ENCODE measurements around the gene FDPS.

The FDPS gene

GRCh38 chr1:155313261-155313660, 4.6 kb downstream of the FDPS start:
- TF ChIP-seq EZH2phosphoT487 (IDR thresholded peaks at IDR 0.05; ENCODE audit: borderline replicate concordance, low read length), result no peak
- TF ChIP-seq CTCF (IDR thresholded peaks at IDR 0.05; ENCODE audit: low read depth, low read length, poor library complexity, severe bottlenecking), result no peak
- Histone ChIP-seq H3K9me3 (ENCODE audit: control insufficient read depth, insufficient read depth, low read length) (no peaks in the 10 kb centered on the region), H3K4me1 (ENCODE audit: control insufficient read depth, low read length) (peaks cover 24% of the 10 kb centered on the region), H3K36me3 (ENCODE audit: control insufficient read depth, low read length) (peaks cover 81% of the 10 kb centered on the region), H4K20me1 (ENCODE audit: control insufficient read depth, insufficient read depth, low read depth, low read length) (peaks cover 7% of the 10 kb centered on the region; the same call in 1 of the 2 replicates), H3K4me2 (ENCODE audit: low read length) (no peak overlapping the region), H3K9me2 (replicated peaks; ENCODE audit: control insufficient read depth, low read length) (no peaks in the 10 kb centered on the region), H3K27ac (ENCODE audit: low read depth, low read length) (no peak overlapping the region), H3K79me2 (ENCODE audit: control insufficient read depth, low read length) (peaks cover 58% of the 10 kb centered on the region), H3K27me3 (ENCODE audit: control insufficient read depth, low read length) (no peaks in the 10 kb centered on the region), H3F3A (ENCODE audit: control insufficient read depth, insufficient read depth) (peaks cover 21% of the 10 kb centered on the region), H3K4me3 (ENCODE audit: low read length) (no peak overlapping the region)

- Histone ChIP-seq H3K27me3 (ENCODE audit: control insufficient read depth, low read length) (no peaks in the 10 kb centered on the region), H3K4me2 (ENCODE audit: low read length) (no peak overlapping the region), H3K9me3 (ENCODE audit: control insufficient read depth, insufficient read depth, low read length) (no peaks in the 10 kb centered on the region), H3F3A (ENCODE audit: control insufficient read depth, insufficient read depth) (peaks cover 38% of the 10 kb centered on the region), H3K4me3 (ENCODE audit: low read length) (no peak overlapping the region), H4K20me1 (ENCODE audit: control insufficient read depth, insufficient read depth, low read depth, low read length) (peaks cover 7% of the 10 kb centered on the region; the same call in 1 of the 2 replicates), H3K79me2 (ENCODE audit: control insufficient read depth, low read length) (peaks cover 25% of the 10 kb centered on the region), H3K27ac (ENCODE audit: low read depth, low read length) (no peak overlapping the region), H3K36me3 (ENCODE audit: control insufficient read depth, low read length) (peaks cover 74% of the 10 kb centered on the region), H3K4me1 (ENCODE audit: control insufficient read depth, low read length) (peaks cover 23% of the 10 kb centered on the region), H3K9me2 (replicated peaks; ENCODE audit: control insufficient read depth, low read length) (no peaks in the 10 kb centered on the region)
- TF ChIP-seq CTCF (IDR thresholded peaks at IDR 0.05; ENCODE audit: low read depth, low read length, poor library complexity, severe bottlenecking) (no peak), EZH2phosphoT487 (IDR thresholded peaks at IDR 0.05; ENCODE audit: borderline replicate concordance, low read length) (no peak)
Observed at GRCh38 chr1:155316922-155317321, 8.3 kb downstream of the FDPS start.

GRCh38 chr1:155318082-155318481, 9.4 kb downstream of the FDPS start:
- peaks cover 31% of the 10 kb centered on the region for H3K4me1 ChIP-seq (ENCODE audit: control insufficient read depth, low read length)

More at GRCh38 chr1:155318082-155318481, 9.4 kb downstream of the FDPS start:
- Histone ChIP-seq H3K79me2 (ENCODE audit: control insufficient read depth, low read length) (peaks cover 14% of the 10 kb centered on the region), H3K27me3 (ENCODE audit: control insufficient read depth, low read length) (no peaks in the 10 kb centered on the region), H3K4me3 (ENCODE audit: low read length) (no peak overlapping the region), H4K20me1 (ENCODE audit: control insufficient read depth, insufficient read depth, low read depth, low read length) (0 out of 2 replicates have a peak, but pooled peaks cover 4% of the 10 kb centered on the region), H3K9me2 (replicated peaks; ENCODE audit: control insufficient read depth, low read length) (no peaks in the 10 kb centered on the region), H3K9me3 (ENCODE audit: control insufficient read depth, insufficient read depth, low read length) (no peaks in the 10 kb centered on the region), H3F3A (ENCODE audit: control insufficient read depth, insufficient read depth) (peaks cover 38% of the 10 kb centered on the region), H3K4me2 (ENCODE audit: low read length) (no peak overlapping the region), H3K27ac (ENCODE audit: low read depth, low read length) (no peak overlapping the region), H3K36me3 (ENCODE audit: control insufficient read depth, low read length) (peaks cover 62% of the 10 kb centered on the region)
- TF ChIP-seq CTCF (IDR thresholded peaks at IDR 0.05; ENCODE audit: low read depth, low read length, poor library complexity, severe bottlenecking) (no peak), EZH2phosphoT487 (IDR thresholded peaks at IDR 0.05; ENCODE audit: borderline replicate concordance, low read length) (no peak)
